ENCODE measurements around the gene CAPZA3. TPM values are rescaled to one million over a fixed set of nuclear protein-coding genes. Genes with fewer than 3 reads are reported as not detected.

Gene CAPZA3
- total RNA-seq, 1 experiment from 2014 or later = not detected

GRCh38 chr12:18747895-18748294, 10.0 kb downstream of the CAPZA3 start:
- Histone ChIP-seq H3K79me1 (ENCODE audit: insufficient read depth, low read depth, low read length, poor library complexity, severe bottlenecking) (no peaks in the 10 kb centered on the region), H3K23me2 (ENCODE audit: insufficient read length, low read depth, low read length, poor library complexity, severe bottlenecking) (no peaks in the 10 kb centered on the region), H2AFZ (ENCODE audit: low read length) (no peak overlapping the region), H3K56ac (ENCODE audit: insufficient read length, low read depth, low read length) (no peak overlapping the region), H3K4ac (ENCODE audit: low read depth, low read length) (no peak overlapping the region), H3K79me2 (ENCODE audit: insufficient read depth, low read length) (no peaks in the 10 kb centered on the region), H3K14ac (ENCODE audit: insufficient read depth, low read length) (no peak overlapping the region), H4K20me1 (ENCODE audit: control insufficient read depth, insufficient read depth, insufficient read length) (no peaks in the 10 kb centered on the region), H2BK20ac (ENCODE audit: low read depth, low read length, poor library complexity, severe bottlenecking) (no peak overlapping the region), H2BK5ac (ENCODE audit: insufficient read length, low read length) (no peak overlapping the region), H3K9ac (ENCODE audit: extremely low read depth, insufficient read length, low read length) (no peak overlapping the region), H3K4me1 (ENCODE audit: insufficient read depth, low read length) (no peaks in the 10 kb centered on the region), H3K27ac (ENCODE audit: insufficient read length, low read depth, low read length) (no peak overlapping the region), H2BK12ac (ENCODE audit: insufficient read length, low read depth, low read length) (no peak overlapping the region), H4K5ac (ENCODE audit: insufficient read length, low read depth, low read length) (no peak overlapping the region), H2AK5ac (ENCODE audit: insufficient read length, low read length) (no peak overlapping the region), H3K27me3 (ENCODE audit: insufficient read depth, low read length) (no peaks in the 10 kb centered on the region), H3T11ph (ENCODE audit: low read length) (no peak overlapping the region), H4K8ac (replicated peaks; ENCODE audit: insufficient read length, low read depth, low read length) (no peak overlapping the region), H2BK120ac (ENCODE audit: low read depth, low read length, poor library complexity, severe bottlenecking) (no peak overlapping the region), H3K9me3 (ENCODE audit: control insufficient read depth, low read depth, low read length) (no peaks in the 10 kb centered on the region), H2BK15ac (ENCODE audit: low read depth, low read length) (no peak overlapping the region), H3K18ac (ENCODE audit: insufficient read length, low read depth, low read length) (no peak overlapping the region), H3K4me2 (ENCODE audit: insufficient read depth, insufficient read length, low read length) (no peak overlapping the region), H4K91ac (ENCODE audit: insufficient read length, low read depth, low read length) (no peak overlapping the region), H3K23ac (ENCODE audit: insufficient read length, low read depth, low read length) (no peak overlapping the region)
- no CpG with 5 or more reads among the region's 1 CpG for WGBS (ENCODE audit: extremely low coverage, insufficient read length, low lambda C conversion rate)
- TF ChIP-seq CTCF (conservative IDR thresholded peaks at IDR 0.05) = no peak
- Mint-ChIP-seq H3K4me3 (no peak overlapping the region), H3K36me3 (ENCODE audit: insufficient read depth in 1 of 3, low read depth in 3 of 3) (peaks cover 0 to 4% (median 2%) of the 10 kb centered on the region in 3 experiments; a peak in 3 of 7 replicates), H3K9me3 (no peaks in the 10 kb centered on the region), H3K27me3 (ENCODE audit: low read depth) (no peaks in the 10 kb centered on the region), H3K27ac (peak overlapping the region in 1 of 3 experiments; percentile 87; a peak in 2 of 7 replicates), H3K4me1 (peaks cover 55 to 57% of the 10 kb centered on the region in 2 experiments)
- DNase-seq = no peak
